Activated gamma-delta T cell (primary cell): ENCODE measurements around the gene ALB.
"Not testable (repeated sequence)": the region's sequence is repeated elsewhere in the genome, so short reads cannot be mapped to it uniquely, and the experiment has no call there.

Experiments
- DNase-seq: peaks from one replicate; lab custom pipeline; 2025; lab: John Stamatoyannopoulos, UW
- total RNA-seq, 2 donors: gene quantifications; one replicate each; lab custom pipeline; 2026; lab: John Stamatoyannopoulos, UW

Gene ALB
- total RNA-seq = 0.04 to 0.26 reads per million in 2 donors

DNA sequence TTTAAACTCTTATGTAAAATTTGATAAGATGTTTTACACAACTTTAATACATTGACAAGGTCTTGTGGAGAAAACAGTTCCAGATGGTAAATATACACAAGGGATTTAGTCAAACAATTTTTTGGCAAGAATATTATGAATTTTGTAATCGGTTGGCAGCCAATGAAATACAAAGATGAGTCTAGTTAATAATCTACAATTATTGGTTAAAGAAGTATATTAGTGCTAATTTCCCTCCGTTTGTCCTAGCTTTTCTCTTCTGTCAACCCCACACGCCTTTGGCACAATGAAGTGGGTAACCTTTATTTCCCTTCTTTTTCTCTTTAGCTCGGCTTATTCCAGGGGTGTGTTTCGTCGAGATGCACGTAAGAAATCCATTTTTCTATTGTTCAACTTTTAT is at the start of gene ALB:
ALB (plus strand) TSS at position 246 of the 400 bp plus-strand sequence; CDS start at position 287, 41 bp downstream.
- no peak for DNase-seq

DNA sequence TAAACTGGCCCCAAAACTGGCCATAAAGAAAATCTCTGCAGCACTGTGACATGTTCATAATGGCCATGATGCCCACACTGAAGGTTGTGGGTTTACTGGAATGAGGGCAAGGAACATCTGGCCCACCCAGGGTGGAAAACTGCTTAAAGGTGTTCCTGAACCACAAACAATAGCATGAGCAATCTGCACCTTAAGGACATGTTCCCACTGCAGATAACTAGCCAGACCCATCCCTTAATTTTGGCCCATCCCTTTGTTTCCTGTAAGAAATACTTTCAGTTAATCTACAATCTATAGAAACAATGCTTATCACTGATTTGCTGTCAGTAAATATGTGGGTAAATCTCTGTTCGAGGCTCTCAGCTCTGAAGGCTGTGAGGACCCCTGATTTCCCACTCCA is 46.9 kb upstream of the ALB start:
- DNase-seq = not testable (repeated sequence)

DNA sequence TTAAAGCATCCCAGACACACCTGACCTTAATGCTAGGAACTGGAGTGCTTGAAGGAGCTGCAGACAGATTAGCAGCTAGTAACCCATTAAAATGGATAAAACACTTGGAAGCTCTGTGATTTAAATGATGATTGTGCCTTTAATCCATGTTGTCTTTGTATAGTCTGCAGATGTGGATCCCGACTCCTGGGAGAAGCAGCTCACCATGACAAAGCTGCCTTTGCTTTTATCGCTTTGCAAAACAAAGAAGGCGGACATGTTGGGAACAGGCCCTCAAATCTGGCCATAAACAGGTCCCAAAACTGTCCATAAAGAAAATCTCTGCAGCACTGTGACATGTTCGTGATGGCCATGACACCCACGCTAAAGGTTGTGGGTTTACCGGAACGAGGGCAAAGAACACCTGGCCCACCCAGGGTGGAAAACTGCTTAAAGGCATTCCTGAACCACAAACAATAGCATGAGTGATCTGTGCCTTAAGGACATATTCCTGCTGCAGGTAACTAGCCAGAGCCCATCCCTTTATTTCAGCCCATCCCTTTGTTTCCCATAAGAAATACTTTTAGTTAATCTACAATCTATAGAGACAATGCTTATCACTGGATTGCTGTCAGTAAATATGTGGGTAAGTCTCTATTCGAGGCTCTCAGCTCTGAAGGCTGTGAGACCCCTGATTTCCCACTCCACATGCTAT is 34.4 kb upstream of the ALB start:
- DNase-seq = not testable (repeated sequence)

DNA sequence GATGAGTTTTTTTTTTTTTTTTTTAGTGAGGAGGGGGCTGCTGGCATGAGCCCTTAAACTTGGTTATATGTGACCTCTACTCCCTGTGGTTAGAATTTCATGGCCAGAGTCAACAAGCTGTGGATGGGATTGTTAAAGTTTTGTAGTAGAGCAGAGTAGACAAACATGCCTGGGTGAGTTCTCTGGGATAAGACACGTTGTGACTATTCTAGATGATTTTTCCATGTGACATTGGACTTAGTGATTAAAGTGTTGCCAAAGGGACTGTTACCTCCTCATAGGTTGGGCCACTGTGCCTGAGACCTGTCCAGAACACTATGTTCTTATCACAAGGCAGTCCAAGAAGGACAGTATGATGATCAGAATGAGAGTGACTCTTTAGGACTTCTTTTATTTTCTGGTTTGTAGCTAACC is 28.8 kb upstream of the ALB start:
- DNase-seq = no peak

DNA sequence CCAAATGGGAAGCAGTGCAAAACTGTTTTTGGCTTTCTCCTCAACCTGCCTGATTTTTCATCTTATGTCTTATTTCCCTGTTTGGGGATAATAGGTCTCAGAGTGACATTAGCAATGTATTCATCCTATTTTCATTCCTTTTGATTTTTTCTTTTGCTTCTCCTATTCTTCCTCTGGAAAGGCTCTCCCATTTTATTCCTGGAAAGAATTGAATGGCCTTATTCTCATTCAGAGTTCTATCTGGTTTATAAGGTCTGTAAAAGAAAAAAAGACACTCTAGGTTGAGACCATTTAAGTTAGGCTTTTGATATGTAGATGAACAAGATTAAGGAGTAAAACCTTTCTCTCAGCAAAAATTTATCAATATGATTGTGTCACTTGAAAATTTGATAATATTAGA is 27.8 kb upstream of the ALB start:
- DNase-seq = no peak

DNA sequence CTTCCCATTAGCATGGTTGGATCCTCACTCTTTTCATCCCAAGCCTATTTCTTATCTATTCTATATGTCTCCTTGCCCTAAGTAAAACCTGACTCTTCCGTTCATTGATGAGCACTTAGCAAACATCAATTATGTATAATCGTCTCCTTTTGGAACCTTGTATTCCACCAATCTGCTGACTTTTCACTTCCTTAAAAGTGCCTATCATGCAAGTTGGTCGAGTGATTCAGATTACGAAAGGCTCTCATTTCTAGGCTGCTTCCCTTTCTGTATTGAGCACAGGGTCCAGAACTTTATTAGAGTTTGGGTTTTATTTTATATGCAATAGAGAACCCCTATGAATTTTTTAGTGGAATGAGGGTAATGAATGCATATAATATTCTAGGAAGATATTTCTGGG is 27.1 kb upstream of the ALB start:
- DNase-seq = no peak

DNA sequence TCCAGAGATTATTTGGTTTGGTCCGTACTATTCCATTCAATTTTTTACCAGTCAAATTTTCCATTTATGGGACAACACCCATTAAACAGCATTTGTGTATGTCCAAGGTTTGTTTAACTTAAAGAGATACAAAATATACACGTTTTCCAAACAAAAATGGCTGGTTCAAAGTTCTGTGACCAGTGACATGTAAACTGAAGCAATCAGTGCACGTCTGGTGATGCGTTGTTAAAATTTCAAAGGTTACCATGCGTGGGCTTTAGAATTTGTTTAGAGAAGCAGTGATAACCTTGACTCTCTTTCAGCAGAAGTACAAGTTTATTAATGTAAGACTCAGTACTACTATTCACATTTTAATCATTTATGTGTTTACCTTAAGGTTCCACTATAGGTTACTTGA is 25.2 kb upstream of the ALB start:
- no peak for DNase-seq

DNA sequence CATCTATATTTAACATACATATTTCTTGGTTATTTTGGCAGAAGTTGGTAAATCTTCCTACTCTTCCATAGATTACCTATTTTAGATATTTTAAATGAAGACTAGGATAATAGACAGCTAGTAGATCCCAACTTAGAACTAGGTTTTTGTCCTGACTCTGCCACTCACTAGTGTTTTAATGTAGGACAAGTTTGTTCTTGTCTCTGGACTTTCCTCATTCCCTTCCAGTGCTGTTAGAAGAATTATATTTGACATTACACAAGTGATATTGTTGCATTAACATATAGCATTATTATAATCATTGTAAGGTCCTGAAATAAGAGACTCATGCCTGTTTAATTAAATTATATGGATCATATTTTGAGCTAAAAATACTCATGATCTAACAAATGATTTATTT is 24.1 kb upstream of the ALB start:
- DNase-seq = no peak

DNA sequence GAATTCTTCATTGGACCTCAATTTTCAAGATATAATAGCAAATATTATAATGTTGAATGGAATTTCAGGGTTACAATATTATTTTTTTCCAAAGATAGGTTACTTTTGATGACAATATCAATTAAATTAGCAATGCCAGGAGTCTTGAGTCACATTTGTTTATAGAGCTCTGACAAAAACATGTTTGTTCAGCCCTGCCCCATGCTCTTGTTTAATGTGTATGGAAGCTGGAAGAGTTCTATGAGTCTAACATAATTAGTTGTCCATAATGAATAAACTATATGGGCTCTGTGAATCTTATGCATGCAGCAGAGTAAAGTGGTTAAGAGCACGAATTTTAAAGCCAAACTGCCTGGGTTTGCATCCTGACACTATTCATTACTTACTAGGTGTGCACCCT is 22.9 kb upstream of the ALB start:
- DNase-seq = no peak

DNA sequence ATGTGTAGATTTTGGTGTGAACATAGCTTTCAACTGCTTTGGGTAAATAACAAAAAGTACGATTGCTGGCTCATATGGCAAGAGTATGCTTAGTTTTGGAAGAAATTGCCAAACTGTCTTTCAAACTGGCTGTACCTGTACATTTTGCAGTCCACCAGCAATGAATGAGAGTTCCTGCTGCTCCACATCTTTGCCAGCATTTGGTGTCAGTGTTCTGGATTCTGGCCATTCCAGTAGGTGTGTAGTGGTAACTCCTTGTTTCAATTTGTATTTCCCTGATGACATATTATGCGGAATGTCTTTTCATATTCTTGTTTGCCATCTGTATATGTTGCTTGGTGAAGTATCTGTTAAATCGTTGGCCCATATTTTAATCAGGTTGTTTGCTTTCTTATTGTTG is 20.6 kb upstream of the ALB start:
- no peak for DNase-seq

DNA sequence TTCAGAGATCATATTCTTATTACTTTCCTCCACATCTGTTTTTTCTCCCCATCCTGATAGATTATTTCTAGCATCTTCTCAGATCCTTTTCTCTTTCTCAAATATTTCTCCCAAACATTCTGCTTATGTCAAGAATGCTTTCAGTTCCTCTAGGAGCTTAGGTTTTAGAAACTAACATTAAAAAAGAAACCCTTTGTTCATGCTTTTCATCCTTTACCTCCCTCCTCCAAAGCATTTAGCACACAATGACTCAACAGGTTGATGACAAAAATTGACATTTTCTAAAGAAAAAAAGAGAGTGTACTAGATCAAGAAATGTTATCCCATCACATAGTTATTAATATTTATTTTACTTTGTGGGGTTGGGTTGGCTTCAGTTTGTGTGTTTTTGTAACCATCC is 16.5 kb upstream of the ALB start:
- no peak for DNase-seq

DNA sequence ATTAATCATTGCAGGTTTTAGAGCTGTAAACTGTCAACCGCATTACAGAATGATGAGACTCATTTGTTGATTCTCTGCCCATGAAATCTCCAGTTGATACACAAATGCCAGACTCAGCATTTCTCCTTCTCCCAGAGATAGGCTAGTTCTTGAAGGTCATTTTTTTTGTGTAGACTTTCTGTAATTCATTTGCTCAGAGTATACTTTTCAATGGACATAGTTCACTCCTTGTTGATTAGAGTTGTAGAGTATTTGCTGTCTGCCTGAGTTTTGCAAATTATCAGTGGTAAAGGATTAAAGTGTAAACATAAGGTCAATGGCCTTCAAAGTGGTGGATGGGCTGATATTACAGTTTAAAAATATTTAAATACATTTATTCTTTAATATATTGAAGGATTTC is 15.2 kb upstream of the ALB start:
- DNase-seq = no peak

DNA sequence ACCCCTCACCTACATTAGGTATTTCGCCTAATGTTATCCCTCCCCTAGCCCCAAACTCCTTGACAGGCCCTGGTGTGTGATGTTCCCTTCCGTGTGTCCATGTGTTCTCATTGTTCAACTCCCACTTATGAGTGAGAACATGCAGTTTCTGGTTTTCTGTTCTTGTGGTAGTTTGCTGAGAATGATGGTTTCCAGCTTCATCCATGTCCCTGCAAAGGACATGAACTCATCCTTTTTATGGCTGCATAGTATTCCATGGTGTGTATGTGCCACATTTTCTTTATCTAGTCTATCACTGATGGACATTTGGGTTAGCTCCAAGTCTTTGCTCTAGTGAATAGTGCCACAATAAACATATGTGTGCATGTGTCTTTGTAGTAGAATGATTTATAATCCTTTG is 14.4 kb upstream of the ALB start:
- not testable (repeated sequence) for DNase-seq

DNA sequence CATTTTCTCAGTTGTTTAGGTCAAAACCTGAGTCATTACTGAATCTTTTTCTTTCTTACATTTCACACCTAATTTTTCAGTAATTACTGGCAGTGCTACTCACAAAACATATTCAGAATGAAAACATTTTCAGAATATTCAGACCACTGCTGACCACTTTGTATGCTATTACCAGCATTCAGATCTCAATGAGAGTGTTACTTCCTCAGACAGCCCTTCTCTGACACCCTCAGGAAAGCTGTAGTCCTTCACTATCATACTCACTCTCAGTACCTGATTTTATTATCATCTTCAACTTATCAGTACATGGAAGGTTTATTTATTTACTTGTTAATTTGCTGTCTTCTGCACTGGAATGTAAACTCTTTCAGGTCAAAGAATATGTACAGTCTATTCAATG is 12.3 kb upstream of the ALB start:
- no peak for DNase-seq

DNA sequence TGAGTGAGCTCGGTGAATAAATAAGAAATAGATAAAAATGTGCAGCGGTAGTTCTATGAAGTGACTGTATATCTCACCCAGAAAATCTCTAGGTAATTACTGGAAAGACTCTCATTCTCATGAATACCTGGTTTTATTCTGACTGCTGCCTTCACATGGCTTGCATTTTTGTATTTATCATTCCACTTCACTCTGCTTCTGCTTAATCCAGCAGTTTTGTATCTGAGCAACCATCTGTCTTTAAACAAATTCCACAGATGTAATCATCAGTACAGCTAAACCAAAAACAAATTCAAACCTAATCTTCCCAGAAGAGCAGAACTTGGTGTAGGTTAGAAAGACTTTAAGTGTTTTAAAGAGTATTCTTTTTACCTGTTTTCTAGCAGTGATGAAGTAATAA is 11.2 kb upstream of the ALB start:
- DNase-seq = no peak

DNA sequence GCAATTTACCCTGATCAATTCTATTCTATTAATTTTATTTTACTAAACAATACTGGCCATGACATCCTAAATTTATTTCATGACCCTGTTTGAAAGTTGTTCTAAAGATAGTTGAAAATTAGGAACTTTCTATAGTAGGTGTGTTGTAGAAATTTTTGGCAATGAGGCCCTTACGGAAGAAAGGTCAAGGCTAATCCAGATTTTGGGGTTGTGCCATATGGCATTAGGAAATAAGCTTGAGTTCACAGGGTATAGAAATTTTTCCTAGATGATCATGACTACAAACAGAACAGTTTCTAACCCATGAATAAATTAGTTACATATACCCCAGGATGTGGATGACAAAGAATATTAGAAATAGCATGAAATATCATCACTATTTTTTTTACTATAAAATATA is 7.8 kb upstream of the ALB start:
- DNase-seq = no peak

DNA sequence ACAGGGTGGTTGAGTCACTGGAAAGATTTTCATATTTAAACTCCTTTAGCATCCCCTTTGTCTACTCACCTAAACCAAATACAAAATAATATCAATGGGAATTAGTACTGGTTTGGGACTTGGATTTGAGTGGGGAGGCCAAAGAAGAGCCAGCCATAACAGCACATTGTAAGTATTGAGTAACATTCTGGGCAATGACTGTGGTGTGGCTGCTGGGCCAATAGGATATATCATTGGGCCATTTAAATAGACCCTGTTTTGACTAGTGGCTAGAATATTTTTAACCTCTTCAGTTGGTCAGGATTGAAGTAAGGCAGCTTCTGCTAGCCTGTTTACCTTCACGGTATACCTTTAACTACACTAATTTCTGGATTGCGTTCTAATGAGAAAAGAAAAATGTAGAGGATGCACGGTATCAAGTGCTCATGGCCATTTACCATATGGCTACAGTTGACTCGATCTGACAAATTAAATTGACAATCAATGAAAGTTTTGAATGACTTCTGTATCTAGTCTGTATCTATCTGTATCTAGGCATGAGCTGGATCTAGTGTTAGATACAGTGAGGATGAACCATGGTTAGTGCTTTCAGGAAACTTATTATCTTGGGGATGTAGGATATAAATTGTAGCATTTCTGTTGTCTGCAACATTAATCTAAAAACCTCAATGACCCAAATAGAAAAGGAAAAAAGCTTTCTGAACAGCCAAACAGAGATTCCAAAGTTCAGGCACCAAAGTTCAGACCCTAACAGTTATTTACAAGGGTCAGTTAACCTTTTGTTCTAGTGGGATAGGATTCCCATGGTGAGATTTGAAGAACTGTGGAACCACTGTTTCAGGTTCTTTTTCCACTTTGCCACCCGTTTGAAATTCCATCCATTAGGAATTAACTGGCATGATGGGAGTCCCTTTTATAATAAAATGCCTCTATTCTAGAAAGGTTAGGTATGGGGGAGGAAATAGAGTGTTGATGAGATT is 6.8 kb upstream of the ALB start:
- no peak for DNase-seq

DNA sequence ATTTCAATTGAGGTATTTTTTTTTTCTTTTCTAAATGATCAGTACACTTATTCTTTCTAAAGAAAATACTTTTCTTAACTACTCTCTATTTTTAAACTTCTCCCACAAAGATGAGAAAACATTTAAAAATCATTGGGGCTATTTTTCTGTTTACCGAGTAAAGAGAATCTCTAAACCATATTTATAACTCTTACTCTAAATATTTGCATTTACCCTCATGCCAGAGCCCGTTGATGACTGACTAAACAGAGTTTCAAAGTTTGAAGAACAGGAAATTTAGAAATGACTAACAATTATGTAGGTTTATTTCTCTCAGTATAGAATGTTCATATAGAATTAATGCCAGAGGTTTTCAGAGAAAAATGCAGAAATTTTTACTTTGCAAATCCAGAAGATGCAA is 2.7 kb upstream of the ALB start:
- DNase-seq = no peak

DNA sequence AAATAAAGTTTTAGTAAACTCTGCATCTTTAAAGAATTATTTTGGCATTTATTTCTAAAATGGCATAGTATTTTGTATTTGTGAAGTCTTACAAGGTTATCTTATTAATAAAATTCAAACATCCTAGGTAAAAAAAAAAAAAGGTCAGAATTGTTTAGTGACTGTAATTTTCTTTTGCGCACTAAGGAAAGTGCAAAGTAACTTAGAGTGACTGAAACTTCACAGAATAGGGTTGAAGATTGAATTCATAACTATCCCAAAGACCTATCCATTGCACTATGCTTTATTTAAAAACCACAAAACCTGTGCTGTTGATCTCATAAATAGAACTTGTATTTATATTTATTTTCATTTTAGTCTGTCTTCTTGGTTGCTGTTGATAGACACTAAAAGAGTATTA is 370 bp downstream of the ALB start:
- DNase-seq = no peak

DNA sequence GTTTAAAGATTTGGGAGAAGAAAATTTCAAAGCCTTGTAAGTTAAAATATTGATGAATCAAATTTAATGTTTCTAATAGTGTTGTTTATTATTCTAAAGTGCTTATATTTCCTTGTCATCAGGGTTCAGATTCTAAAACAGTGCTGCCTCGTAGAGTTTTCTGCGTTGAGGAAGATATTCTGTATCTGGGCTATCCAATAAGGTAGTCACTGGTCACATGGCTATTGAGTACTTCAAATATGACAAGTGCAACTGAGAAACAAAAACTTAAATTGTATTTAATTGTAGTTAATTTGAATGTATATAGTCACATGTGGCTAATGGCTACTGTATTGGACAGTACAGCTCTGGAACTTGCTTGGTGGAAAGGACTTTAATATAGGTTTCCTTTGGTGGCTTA is 1.1 kb downstream of the ALB start:
- DNase-seq = no peak

DNA sequence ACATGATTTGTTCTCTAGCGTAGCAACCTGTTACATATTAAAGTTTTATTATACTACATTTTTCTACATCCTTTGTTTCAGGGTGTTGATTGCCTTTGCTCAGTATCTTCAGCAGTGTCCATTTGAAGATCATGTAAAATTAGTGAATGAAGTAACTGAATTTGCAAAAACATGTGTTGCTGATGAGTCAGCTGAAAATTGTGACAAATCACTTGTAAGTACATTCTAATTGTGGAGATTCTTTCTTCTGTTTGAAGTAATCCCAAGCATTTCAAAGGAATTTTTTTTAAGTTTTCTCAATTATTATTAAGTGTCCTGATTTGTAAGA is 2.4 kb downstream of the ALB start:
- no peak for DNase-seq

DNA sequence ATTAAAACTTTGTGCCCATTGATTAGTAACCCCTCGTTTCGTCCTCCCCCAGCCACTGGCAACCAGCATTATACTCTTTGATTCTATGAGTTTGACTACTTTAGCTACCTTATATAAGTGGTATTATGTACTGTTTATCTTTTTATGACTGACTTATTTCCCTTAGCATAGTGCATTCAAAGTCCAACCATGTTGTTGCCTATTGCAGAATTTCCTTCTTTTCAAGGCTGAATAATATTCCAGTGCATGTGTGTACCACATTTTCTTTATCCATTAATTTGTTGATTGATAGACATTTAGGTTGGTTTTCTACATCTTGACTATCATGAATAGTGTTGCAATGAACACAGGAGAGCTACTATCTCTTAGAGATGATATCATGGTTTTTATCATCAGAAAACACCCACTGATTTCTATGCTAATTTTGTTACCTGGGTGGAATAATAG is 3.2 kb downstream of the ALB start:
- DNase-seq = no peak

DNA sequence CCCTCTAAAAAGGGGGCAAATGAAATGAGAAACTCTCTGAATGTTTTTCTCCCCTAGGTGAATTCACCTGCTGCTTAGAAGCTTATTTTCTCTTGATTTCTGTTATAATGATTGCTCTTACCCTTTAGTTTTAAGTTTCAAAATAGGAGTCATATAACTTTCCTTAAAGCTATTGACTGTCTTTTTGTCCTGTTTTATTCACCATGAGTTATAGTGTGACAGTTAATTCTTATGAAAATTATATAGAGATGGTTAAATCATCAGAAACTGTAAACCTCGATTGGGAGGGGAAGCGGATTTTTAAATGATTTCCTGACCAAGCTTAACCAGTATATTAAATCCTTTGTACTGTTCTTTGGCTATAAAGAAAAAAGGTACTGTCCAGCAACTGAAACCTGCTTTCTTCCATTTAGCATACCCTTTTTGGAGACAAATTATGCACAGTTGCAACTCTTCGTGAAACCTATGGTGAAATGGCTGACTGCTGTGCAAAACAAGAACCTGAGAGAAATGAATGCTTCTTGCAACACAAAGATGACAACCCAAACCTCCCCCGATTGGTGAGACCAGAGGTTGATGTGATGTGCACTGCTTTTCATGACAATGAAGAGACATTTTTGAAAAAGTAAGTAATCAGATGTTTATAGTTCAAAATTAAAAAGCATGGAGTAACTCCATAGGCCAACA is 4.2 kb downstream of the ALB start:
- DNase-seq = no peak
